A673 (cell line): ENCODE data around the gene CCM2. TPM values are rescaled to one million over a fixed set of nuclear protein-coding genes. Genes with fewer than 3 reads are reported as not detected.

ENCODE experiments used
- BruUV-seq: library from RNA; stranded (reverse); fragments of 400-500 nt; replicated peaks from 2 replicates; lab custom pipeline; 2021; lab: Mats Ljungman, UMichigan
- CTCF ChIA-PET: fragments of 300-600 bp; sonication (Branson Sonifier 250); formaldehyde crosslinking; loops from one replicate; lab custom pipeline; 2022; ENCODE audit warnings: antibody characterized with exemption; lab: Charles Lee
- POLR2A ChIA-PET: fragments of 300-600 bp; sonication (Branson Sonifier 250); formaldehyde crosslinking; loops from one replicate; lab custom pipeline; 2022; ENCODE audit warnings: antibody characterized with exemption; ENCODE audit not compliant: low non-redundant PET; lab: Charles Lee
- DNase-seq: peaks from one replicate; pipeline ENCODE4 v3.0.0-alpha.2; 2015; ENCODE audit warnings: low spot score
- H3K27ac ChIP-seq: fragments of 200-600 bp; sonication (generic); 2 replicates; pipeline ENCODE4 v1.5.1; 2016; ENCODE audit warnings: mixed run types, low read depth, mild to moderate bottlenecking, mixed read lengths, antibody characterized with exemption, low read length; ENCODE audit not compliant: poor library complexity, severe bottlenecking
- H3K27me3 ChIP-seq: fragments of 200-600 bp; sonication (generic); replicated peaks from 2 replicates; pipeline ENCODE4 v1.6.1; 2017; ENCODE audit warnings: mixed run types, low read depth, mild to moderate bottlenecking, mixed read lengths, antibody characterized with exemption, low read length; ENCODE audit not compliant: insufficient read depth, poor library complexity
- H3K36me3 ChIP-seq: fragments of 200-600 bp; sonication (generic); 2 replicates; pipeline ENCODE4 v1.6.1; 2016; ENCODE audit warnings: mixed run types, mild to moderate bottlenecking, mixed read lengths, antibody characterized with exemption, low read length; ENCODE audit not compliant: insufficient read depth, poor library complexity, severe bottlenecking
- H3K4me1 ChIP-seq: fragments of 200-600 bp; sonication (generic); 2 replicates; pipeline ENCODE4 v1.6.1; 2017; ENCODE audit warnings: mixed run types, mild to moderate bottlenecking, mixed read lengths, antibody characterized with exemption, low read length; ENCODE audit not compliant: insufficient read depth, poor library complexity, severe bottlenecking
- H3K4me3 ChIP-seq: fragments of 200-600 bp; sonication (generic); 2 replicates; pipeline ENCODE4 v1.5.1; 2016; ENCODE audit warnings: low read depth, mixed run types, mild to moderate bottlenecking, mixed read lengths, low read length; ENCODE audit not compliant: poor library complexity, severe bottlenecking
- H3K9me3 ChIP-seq: fragments of 200-600 bp; sonication (generic); 2 replicates; pipeline ENCODE4 v1.6.1; 2016; ENCODE audit warnings: mixed run types, low read depth, mild to moderate bottlenecking, mixed read lengths, antibody characterized with exemption, low read length; ENCODE audit not compliant: poor library complexity, severe bottlenecking
- CTCF ChIP-seq: fragments of 300-800, 200-600 bp; sonication (generic); conservative IDR thresholded peaks from 2 replicates; pipeline ENCODE4 v1.5.1; 2017; ENCODE audit warnings: low read depth, mild to moderate bottlenecking, antibody characterized with exemption, low read length, moderate library complexity, mixed read lengths
- EZH2 ChIP-seq: fragments of 200-600 bp; sonication (generic); IDR thresholded peaks from 2 replicates; pipeline ENCODE4 v1.6.1; 2017; ENCODE audit warnings: borderline replicate concordance, low read depth, mild to moderate bottlenecking, mixed read lengths, antibody characterized with exemption, low read length; ENCODE audit not compliant: poor library complexity, severe bottlenecking
- intact Hi-C: fragments of 100-400 bp; cut with micrococcal nuclease; formaldehyde crosslinking; loops from one replicate; pipeline ENCODE4 v1.10.0; 2022; ENCODE audit not compliant: unreplicated experiment
- total RNA-seq: library from RNA; stranded (reverse); gene quantifications from 2 replicates; pipeline ENCODE4 v1.2.3, GENCODE V29; 2021

The CCM2 gene
- total RNA-seq, 1 experiment from 2014 or later = 35.2 TPM

GRCh38 chr7:45114926-45115325 is 114.9 kb downstream of the CCM2 start:
- peaks cover 4% of the 10 kb centered on the region for H3K27me3 ChIP-seq
- BruUV-seq = no TSS peak
- no peak for TF ChIP-seq EZH2
- no peak overlapping the region for H3K27ac ChIP-seq
- no peaks in the 10 kb centered on the region for H3K9me3 ChIP-seq
- intact Hi-C loops = loop anchor here (5.0 kb wide), 1 partner anchor 118 kb away; no protein-coding TSS in a partner anchor
- no peak for DNase-seq
- H3K36me3 ChIP-seq = no peaks in the 10 kb centered on the region
- ChIA-PET POLR2A (no interaction called here), CTCF (no interaction called here)
- no peaks in the 10 kb centered on the region for H3K4me1 ChIP-seq
- no peak overlapping the region for H3K4me3 ChIP-seq

- no peak overlapping the region for H3K4me3 ChIP-seq
- H3K27ac ChIP-seq = no peak overlapping the region
- intact Hi-C loops = no loop called here
- DNase-seq = no peak
- CTCF ChIA-PET = no interaction called here
- H3K27me3 ChIP-seq = peaks cover 4% of the 10 kb centered on the region
- no peaks in the 10 kb centered on the region for H3K4me1 ChIP-seq
- no peaks in the 10 kb centered on the region for H3K9me3 ChIP-seq
- no peak for TF ChIP-seq EZH2
- TF ChIP-seq CTCF = no peak
- POLR2A ChIA-PET = no interaction called here
- no peaks in the 10 kb centered on the region for H3K36me3 ChIP-seq
- no TSS peak for BruUV-seq
These were observed 116.0 kb downstream of the CCM2 start for GRCh38 chr7:45116048-45116447.

GRCh38 chr7:45117582-45117981 is 117.6 kb downstream of the CCM2 start:
- intact Hi-C loops = no loop called here
- H3K27ac ChIP-seq = no peak overlapping the region
- H3K36me3 ChIP-seq = no peaks in the 10 kb centered on the region
- DNase-seq = no peak
- TF ChIP-seq EZH2 (no peak), CTCF (no peak)
- ChIA-PET CTCF (no interaction called here), POLR2A (no interaction called here)
- no peaks in the 10 kb centered on the region for H3K4me1 ChIP-seq
- no peaks in the 10 kb centered on the region for H3K9me3 ChIP-seq
- H3K4me3 ChIP-seq = no peak overlapping the region
- no TSS peak for BruUV-seq
- peaks cover 4% of the 10 kb centered on the region for H3K27me3 ChIP-seq

GRCh38 chr7:45118292-45118691 is 118.3 kb downstream of the CCM2 start:
- peaks cover 4% of the 10 kb centered on the region for H3K27me3 ChIP-seq
- POLR2A ChIA-PET = no interaction called here
- no peak overlapping the region for H3K27ac ChIP-seq
- no peak overlapping the region for H3K4me3 ChIP-seq
- no peaks in the 10 kb centered on the region for H3K9me3 ChIP-seq
- CTCF ChIA-PET = no interaction called here
- intact Hi-C loops = no loop called here
- no peaks in the 10 kb centered on the region for H3K36me3 ChIP-seq
- TF ChIP-seq EZH2 = no peak
- no peak for TF ChIP-seq CTCF
- DNase-seq = no peak
- BruUV-seq = no TSS peak
- no peaks in the 10 kb centered on the region for H3K4me1 ChIP-seq
